Activated CD8-positive, alpha-beta memory T cell treated with anti-CD3 and anti-CD28 coated beads, Interleukin-2, amount 50 U/mL, for 1 hour (primary cell): ENCODE results near the gene OVAAL.

Experiments
- DNase-seq: peaks from one replicate; pipeline ENCODE4 v3.0.0-alpha.2; 2020; ENCODE audit errors: extremely low read depth

Gene OVAAL

DNA sequence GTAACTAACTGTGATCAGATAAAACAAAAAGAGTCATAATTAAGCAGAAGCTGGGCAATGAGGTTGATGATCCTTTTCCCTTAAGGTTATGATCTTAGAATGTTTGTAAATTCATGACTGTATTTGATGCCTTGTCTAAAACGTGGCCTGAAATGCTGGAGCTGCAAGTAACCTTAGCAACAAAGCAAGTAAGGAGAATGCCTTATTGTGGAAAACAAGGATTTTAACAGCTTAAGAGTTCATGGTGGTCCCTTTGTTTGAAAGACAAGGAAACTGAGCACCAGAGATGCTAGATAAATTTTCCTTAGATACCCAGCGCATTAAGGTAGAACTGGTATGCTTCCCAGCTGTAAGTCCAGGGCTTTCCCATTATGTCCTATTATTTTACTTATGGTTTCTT, 47.4 kb downstream of the OVAAL start:
- DNase-seq, result no peak

DNA sequence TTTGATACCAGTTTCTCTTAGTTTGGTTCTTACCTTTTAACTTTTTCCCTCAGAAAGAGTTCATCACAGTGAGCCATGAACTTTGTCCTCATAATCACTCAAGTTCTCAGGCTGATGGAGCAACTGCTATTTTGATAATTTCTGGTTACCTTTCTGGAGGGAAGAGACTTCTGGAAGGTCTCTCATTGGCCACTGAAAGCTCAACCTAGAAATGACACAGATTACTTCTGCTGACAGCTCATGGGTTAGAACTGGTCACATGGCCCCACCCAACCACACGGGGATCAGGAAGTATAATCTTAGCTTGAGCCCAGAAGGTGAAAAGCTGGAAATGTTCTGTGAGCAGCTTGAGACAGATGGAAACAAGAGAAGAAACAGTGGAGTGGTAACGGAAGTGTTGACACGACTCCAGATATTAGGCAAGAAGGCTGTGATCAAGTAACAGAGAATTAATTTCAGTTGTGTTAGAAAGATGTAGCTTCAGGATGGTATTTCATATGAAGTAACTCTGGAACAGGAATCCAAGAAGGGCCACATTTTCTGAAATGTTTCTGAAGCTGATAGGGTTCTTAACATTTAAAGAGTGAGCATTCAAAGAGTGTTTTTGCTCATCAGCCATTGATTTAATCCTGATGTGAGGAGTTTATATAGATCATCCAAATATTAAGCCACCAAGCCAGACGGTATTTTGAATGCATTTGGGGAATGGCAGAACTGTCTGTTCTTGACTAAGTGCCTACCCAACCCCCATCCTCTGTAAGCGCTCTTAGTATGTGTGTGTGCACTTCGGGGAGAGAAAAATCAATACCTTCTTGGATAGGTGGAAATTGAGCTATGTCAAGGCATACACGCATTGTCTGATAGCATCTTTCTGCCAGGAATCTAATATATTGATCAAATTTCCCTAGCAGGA, 51.1 kb downstream of the OVAAL start:
- DNase-seq, result no peak

DNA sequence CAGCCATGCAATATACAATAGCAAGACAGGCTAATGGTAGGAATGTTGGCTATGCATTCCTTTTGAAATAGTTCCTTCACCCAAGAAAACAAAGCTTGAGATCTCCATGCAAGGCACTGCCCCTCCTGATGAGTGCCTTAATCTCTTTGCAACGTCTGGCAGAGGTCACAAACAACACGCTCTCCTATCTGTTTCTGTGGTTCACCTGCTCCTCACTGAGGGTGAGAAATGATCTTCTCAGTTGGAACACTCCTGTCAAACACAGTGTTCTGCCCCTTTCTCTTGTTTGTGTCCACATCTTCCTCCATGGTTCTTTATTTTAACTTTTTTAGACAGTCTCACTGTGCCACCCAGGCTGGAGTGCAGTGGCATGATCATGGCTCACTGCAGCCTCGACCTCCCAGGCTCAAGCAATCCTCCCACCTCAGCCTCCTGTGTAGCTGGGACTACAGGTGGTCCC, 51.8 kb downstream of the OVAAL start:
- no peak for DNase-seq

DNA sequence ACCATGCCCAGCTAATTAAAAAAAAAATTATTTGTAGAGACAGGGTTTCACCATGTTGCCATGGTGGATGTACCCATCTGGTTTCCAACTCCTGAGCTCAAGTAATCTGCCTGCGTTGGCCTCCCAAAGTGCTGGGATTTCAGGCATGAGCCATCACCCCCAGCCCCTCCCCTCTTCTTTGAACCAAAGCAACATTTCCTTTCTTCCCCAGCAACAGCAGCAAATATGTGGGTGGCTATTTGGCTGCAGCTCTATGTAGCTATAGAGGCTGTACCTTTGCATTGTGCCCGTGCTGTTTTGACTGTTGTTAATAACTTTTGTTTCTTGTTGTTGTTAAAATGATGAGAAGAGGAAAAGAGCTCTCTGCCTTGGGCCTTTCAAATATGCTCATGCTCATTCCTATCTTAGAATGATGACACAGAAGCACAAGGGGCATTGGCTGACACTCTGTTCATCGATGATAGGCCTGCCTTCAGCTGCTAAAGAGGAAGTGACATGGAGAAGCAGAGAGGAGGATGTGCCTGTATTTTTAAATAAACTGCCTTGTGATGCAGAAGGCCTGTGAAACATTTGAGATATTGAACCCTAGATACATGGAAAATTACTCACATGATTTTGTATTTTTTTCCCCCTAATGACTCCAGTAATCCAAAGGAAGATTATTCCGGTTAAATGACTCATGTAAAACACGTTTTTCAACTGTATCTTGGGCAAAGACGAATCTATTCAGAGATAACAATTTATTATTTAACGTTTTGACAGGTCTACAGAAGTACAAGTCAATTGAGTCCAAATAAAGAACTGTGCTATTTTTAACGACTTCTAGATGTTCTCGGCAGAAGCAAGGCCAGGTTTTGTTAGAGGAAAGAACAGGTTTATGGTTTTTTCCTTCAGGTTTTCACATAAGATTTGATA, 52.5 kb downstream of the OVAAL start:
- DNase-seq, result no peak

DNA sequence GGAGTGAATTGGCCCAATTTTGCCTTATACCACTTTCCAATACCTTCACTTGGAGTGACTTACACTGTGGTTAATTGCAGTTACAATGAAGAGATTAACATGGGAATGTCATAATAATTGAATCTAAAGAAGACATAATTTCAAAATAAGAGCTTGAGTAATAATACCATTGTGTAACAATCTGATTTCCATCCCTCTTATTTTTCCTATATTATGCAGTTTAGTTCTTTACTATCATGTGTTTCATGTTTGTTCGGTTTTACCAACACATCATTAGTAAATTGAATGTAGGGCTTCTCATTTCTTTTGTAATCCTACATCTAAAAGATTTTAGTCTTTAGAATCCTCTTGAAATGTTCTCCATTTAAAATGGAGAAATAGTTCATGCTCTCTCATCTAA, 53.9 kb downstream of the OVAAL start:
- DNase-seq, result no peak

DNA sequence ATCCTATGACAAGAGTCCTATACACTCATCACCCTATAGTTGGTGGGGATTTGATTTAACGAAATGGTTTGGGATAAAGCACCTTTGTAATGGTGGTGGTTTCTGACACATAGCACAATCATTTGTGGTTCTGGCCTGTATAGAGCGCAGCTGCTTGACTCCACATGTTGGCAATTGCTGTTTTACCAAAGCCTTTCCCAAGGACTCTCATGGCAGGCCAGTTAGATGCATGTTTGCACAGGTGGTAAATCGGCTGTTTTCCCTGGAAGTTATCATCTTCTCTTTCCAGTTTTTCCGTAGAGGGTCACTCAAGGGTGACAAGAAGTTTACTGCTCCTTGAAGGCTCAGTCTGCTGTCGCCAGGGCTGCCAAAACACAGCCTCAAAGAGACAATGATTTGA, 56.0 kb downstream of the OVAAL start:
- DNase-seq, result no peak

DNA sequence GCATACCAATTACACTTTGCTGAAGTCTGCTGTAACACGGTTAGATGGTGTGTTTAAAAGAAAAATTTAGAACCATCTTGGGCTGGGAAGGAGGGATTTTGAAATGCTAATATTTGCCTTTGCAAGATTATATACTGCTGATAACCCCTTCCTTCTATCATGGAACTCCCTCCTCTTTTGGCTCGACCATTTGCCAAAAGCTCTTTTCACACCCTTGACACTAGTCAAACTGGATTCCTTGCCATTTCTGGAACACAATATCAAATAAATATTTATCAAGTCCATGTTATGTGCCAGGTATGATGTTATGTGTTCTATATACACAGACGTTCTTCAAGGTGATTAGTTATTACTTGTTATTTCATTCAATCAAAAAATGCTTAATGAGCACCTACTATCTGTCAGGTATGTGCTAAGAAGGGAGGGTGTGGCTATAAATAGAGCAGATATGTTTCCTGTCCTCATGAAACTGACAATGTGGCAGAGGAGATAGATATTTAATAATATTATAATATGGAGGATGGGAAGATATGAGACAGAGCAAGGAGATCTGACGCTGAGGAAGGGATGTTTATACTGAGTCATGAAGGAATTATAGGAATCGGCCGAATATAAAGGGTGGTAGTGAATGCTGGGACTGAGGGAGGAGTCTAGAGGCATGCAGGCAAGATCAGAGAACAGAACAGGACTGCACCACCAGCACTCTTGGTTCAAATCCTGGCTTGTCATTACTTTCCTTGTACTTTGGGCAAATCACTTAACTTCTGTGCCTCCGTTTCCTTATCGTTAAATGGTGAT, 56.9 kb downstream of the OVAAL start:
- no peak for DNase-seq
